Body of pancreas (tissue), 4 donors: Measurements from ENCODE around the gene NME7.

ENCODE experiments used
- CTCF ChIP-seq, 7 experiments: fragments of 450-650 bp in 4 of 7; fragments of 200-600 bp in 3 of 7; sonication (generic) in 3 of 7; IDR thresholded peaks; one replicate each; pipeline ENCODE4 v1.5.1; 2016 to 2019; ENCODE audit warnings: antibody characterized with exemption in 7 of 7
- POLR2A ChIP-seq, 3 donors: fragments of 450-650 bp; IDR thresholded peaks; one replicate each; pipeline ENCODE4 v1.6.1; 2016; ENCODE audit warnings: antibody characterized with exemption in 3 of 3, mild to moderate bottlenecking in 2 of 3

- TF ChIP-seq CTCF (IDR thresholded peaks at IDR 0.05) (no peak), POLR2A (IDR thresholded peaks at IDR 0.05) (no peak)
Observed at GRCh38 chr1:169099561-169099960, 268.0 kb downstream of the NME7 start.
